PC-3 (cell line): ENCODE measurements around the gene TEX19.

Experiments
- CTCF ChIP-seq: fragments of 300-600 bp; sonication (generic); conservative IDR thresholded peaks from 2 replicates; pipeline ENCODE4 v1.5.1; 2017; ENCODE audit warnings: antibody characterized with exemption, low read depth, mild to moderate bottlenecking, low read length
- EZH2 ChIP-seq: fragments of 300-600 bp; sonication (generic); IDR thresholded peaks from one replicate; pipeline ENCODE4 v1.6.1; 2017; ENCODE audit warnings: antibody characterized with exemption, mild to moderate bottlenecking, low read length; ENCODE audit not compliant: unreplicated experiment

GRCh38 chr17:82313195-82314011, 45.6 kb upstream of the TEX19 start:
- TF ChIP-seq CTCF: no peak
- no peak for TF ChIP-seq EZH2
